NCI-H82 (cell line): ENCODE measurements around the gene FUT8.
A peak's percentile ranks its signal among the peaks of the same experiment; 100 is the strongest.
"Not testable (repeated sequence)": the region's sequence is repeated elsewhere in the genome, so short reads cannot be mapped to it uniquely, and the experiment has no call there.

Experiments used
- DNase-seq: peaks from one replicate; lab custom pipeline; 2025; lab: John Stamatoyannopoulos, UW

The FUT8 gene

GRCh38 chr14:65453807-65454480, 41.4 kb downstream of the FUT8 start:
- no peak for DNase-seq

DNA sequence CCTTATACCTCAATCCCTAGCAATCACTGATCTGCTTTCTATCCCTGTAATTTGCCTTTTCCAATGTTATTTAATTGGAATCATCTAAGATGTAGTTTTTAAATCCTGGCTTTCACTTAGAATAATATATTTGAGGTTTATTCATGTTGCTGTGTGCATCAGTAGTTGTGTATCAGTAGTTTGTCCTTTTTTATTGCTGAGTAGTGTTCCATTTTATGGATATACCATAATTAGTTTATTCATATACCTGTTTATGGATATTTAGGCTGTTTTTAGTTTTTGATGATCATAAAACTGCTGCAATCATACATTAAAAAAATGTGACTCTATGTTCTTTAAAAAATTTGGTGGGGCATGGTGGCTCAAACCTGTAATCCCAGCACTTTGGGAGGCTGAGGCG, 43.7 kb downstream of the FUT8 start:
- DNase-seq: no peak

- no peak for DNase-seq
Measured at GRCh38 chr14:65461730-65462129, 49.2 kb downstream of the FUT8 start.

- DNase-seq: no peak
Measured at GRCh38 chr14:65462411-65462810, 49.9 kb downstream of the FUT8 start.

- peak; percentile 29 for DNase-seq
Measured at GRCh38 chr14:65465584-65465983, 53.1 kb downstream of the FUT8 start.

DNA sequence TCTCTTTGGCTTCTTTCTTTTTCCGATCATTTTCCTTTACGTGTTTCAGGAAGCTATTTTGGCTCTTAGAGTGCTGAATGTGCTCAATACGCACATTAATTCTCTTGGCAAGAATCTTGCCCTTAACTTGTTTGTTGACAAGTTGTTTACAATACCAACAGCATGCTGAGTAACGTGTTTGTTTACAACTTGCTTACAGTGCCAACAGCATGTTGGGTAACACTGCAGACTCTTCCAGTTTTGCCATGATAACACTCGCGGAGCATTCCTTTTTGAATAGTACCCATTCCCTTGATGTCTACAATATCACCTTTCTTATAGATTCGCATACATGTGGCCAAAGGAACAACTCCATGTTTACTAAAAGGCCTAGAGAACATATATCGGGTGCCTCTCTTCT, 55.4 kb downstream of the FUT8 start:
- DNase-seq: not testable (repeated sequence)

- DNase-seq: no peak
Measured at GRCh38 chr14:65469903-65470302, 57.4 kb downstream of the FUT8 start.

- DNase-seq: no peak
Measured at GRCh38 chr14:65470404-65470880, 57.9 kb downstream of the FUT8 start.

DNA sequence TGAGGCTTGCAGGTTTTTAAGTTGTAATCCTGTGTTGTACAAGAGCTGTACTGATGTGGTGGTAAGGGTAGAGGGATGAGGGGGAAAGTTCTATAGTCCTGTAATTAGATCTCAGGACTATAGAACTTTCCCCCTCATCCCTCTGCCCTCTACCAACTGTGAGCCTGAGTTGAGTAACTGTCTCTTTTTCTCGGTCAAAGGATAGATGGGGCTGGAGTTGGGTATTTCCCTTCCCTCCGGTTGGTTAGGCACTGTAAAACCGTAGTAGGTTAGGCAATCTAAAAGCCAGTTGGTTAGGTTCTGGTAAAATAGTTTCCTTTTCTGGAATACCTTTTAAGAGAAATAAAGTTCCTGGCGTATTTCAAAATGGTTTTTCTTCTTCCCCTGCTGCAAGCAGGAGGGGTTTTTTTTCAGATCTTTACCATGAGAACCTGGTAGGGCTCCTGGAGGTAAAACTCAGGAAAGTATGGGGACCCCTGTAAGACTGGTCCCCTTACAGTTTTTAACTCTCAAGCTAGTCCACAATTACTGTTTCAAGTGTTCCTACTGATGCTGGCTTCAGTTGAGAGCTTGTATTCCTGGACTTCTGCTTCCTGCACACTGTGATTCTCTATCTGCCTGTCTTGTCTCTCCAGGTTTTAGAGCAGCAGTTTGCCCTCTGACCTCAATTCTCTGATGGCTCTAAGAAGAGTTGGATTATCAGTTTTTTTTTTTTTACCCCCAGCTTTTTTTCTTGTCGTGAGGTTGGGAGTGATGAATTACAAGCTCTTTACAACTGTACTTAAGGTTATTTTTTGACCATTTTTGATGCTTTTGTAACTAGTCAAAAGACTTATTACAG, 58.7 kb downstream of the FUT8 start:
- peak; percentile 17 for DNase-seq

GRCh38 chr14:65472189-65472588, 59.7 kb downstream of the FUT8 start:
- peak; percentile 61 for DNase-seq

DNA sequence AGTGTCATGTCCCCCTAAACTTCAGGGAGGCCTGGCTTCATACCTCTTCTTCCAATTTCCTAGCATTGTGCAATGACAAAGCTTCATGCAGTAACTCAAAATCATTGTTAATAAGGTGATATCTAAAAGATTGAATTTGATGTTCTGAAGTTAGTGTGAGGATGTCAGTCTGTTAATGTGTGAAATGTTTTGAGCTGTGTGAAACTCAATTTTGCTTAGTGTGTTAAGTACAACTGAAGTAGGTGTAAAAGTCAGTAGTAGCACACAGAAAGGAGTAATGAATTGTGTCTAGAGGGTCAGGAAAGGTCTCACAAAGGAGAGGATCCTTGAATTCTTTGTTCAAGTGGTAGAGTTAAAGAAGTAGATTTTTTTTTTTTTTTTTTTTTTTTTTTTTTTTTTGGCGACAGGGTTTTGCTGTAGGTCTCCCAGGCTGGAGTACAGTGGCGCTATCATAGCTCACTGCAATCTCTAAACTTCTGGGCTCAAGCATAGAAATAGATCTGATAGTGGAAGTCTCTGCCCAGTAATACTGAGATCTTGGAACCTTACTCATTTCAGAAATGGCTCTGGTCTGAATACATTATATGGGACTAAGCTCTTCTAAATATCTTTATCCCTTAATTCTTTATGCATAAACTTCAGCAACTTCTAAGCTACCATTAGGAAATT, 63.9 kb downstream of the FUT8 start:
- no peak for DNase-seq

GRCh38 chr14:65476942-65477318, 64.4 kb downstream of the FUT8 start:
- no peak for DNase-seq

DNA sequence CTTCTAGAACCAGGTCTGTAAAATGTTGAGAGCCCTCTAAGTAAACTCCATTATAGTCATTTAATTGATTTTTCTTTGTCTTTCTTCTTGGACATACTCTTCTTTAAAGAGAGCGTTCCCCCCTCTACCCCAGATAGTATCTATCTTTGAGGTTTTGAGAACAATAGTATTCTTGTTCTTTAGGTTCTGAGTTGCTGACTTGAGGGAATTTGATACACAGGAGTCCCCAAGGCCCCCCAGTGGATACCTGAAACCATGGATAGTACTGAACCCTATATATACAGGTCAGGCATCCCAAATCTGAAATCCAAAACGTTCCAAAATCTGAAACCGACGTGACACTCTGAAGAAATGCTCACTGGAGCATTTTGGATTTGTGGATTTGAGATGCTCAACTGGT, 65.5 kb downstream of the FUT8 start:
- DNase-seq: no peak

DNA sequence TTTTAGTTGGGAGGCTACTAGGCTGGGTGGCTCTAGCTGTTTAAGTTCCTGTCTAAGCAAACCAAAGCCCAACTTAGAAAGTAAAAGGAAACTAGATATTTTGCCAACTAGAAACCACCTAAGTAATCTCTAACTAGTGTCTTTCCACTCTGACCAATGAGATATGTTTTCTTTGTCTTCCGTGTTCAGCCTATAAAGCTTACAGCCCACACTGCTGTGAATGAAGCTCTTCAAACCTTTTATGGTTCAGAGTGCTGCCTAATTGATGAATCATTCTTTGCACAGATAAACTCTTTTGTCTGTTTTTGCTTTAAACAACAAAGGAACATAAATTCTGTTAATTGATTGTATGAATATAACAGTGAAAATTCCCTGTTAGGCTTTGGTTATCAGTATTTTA, 66.1 kb downstream of the FUT8 start:
- DNase-seq: no peak

DNA sequence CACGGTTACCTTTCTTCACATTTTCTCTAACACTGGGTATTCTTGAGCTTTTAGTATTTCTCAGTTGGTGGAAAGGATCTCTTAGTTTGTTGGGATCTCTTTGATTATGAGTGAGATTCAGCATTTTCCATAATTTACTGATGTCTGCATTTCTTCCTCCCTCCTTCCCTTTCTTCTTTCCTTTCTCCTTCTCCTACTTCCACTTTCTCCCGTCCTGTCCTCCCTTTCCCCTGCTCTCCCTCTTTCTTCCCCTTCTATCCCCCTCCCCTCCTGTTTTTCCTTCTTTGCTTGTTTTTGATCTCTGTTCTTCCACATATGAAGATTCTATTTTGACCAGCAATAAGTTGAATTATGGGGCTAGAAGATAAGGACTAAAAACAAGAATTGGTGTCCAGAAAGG, 66.9 kb downstream of the FUT8 start:
- DNase-seq: no peak

GRCh38 chr14:65482757-65483438, 70.4 kb downstream of the FUT8 start:
- DNase-seq: no peak

DNA sequence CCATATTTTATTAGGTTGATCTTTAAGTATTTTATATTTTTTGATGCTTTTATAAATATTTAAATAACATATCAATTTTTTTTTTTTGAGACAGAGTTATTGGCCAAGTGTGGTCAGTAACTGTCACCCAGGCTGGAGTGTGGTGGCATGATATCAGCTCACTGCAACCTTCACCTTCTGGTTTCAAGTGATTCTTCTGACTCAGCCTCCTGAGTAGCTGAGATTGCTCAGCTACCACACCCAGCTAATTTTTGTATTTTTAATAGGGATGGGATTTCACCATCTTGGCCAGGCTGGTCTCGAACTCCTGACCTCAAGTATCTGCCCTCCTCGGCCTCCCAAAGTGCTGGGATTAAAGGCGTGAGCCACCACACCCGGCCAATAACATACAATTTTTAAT, 71.1 kb downstream of the FUT8 start:
- DNase-seq: no peak

GRCh38 chr14:65485516-65485915, 73.0 kb downstream of the FUT8 start:
- no peak for DNase-seq

GRCh38 chr14:65486863-65487262, 74.3 kb downstream of the FUT8 start:
- DNase-seq: no peak

DNA sequence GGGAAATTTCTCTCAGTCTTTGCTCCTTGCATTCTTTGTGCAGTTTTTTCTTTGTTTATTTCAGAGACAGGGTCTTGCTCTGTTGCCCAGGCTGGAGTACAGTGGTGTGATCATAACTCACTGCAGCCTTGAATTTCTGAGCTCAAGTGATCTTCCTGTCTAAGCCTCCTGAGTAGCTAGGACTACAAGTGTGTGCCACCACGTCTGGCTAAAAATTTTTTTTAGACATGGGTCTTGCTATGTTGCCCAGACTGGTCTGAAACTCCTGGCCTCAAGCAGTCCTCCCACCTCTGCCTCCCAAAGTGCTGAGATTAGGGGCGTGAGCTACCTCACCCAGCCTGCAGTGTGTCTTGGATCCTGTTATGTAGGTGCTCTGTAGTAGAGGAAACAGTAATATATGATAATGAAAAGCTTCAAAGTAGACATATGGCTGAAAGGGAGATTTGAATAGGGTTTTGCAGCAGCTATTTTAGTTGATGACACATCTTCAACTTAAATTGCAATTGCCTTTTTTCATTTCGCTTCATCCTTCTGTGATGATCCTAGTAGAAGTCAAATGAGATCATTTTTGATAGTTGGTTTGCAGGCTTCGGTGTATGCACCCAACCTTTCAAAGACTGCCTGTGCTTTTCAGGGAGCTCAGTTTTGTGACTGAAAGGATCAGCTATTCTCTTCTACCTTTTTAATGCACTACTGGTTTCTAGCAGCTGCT, 75.4 kb downstream of the FUT8 start:
- DNase-seq: peak; percentile 30

GRCh38 chr14:65491274-65491673, 78.7 kb downstream of the FUT8 start:
- DNase-seq: no peak

DNA sequence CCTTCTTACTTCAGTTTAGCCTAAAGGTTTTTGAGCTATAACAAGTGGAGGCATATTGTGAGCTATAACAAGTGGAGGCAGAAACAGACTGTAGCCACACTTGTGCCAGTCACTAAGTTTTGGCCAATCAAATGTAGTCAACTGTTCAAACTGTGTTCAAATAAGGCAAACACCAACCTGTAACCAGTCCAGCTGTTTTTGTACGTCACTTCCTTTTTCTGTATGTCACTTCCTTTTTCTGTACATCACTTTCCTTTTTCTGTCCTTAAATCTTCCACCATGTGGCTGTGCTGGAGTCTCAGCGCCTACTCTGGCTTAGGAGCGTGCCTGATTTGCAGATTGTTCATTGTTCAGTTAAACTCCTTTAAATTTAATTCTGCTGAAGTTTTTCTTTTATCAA, 79.7 kb downstream of the FUT8 start:
- no peak for DNase-seq
